ENCODE measurements around the gene ARHGAP6. TPM values are rescaled to one million over a fixed set of nuclear protein-coding genes. Genes with fewer than 3 reads are reported as not detected.

ARHGAP6 gene
- total RNA-seq, 4 donors from 2014 or later = 2.1 to 30.5 (median 4.9) TPM

- H3K36me3 ChIP-seq = no peaks in the 10 kb centered on the region
- H3K4me3 ChIP-seq = no peak overlapping the region
- H3K9me3 ChIP-seq = no peaks in the 10 kb centered on the region
- no peaks in the 10 kb centered on the region for H3K27me3 ChIP-seq
- H3K27ac ChIP-seq = no peak overlapping the region
- DNase-seq = no peak
- TF ChIP-seq, protein P1, sequence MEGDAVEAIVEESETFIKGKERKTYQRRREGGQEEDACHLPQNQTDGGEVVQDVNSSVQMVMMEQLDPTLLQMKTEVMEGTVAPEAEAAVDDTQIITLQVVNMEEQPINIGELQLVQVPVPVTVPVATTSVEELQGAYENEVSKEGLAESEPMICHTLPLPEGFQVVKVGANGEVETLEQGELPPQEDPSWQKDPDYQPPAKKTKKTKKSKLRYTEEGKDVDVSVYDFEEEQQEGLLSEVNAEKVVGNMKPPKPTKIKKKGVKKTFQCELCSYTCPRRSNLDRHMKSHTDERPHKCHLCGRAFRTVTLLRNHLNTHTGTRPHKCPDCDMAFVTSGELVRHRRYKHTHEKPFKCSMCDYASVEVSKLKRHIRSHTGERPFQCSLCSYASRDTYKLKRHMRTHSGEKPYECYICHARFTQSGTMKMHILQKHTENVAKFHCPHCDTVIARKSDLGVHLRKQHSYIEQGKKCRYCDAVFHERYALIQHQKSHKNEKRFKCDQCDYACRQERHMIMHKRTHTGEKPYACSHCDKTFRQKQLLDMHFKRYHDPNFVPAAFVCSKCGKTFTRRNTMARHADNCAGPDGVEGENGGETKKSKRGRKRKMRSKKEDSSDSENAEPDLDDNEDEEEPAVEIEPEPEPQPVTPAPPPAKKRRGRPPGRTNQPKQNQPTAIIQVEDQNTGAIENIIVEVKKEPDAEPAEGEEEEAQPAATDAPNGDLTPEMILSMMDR (IDR thresholded peaks at IDR 0.05) = no peak
- no peak for TF ChIP-seq POLR2A (IDR thresholded peaks at IDR 0.05)
- no peaks in the 10 kb centered on the region for H3K4me1 ChIP-seq
These were observed 289.6 kb downstream of the ARHGAP6 start for GRCh38 chrX:11376163-11376562.

DNA sequence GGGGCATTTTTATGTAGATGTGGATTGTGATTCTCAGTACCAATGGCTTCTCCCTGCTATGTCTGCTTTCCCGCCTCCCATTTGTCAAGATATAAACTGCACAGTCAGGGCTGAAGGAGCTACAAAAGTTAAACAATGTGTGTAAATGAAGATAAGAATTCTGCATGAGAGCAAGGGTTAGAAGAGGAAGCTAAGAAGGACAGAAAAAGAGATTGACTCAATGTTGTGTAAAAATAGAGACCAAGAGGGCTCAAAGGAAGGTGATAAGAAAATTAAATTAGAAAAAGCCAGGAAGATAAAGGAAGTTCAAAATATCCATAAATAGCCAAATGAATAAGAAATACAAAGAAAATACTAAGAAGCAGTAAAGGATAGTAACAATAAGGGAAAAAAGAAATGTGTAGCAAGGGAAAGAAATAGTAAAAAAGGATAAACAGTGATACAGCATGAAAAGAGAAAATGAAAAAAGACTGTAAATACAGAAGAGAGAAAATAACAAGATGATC is 290.1 kb downstream of the ARHGAP6 start:
- Histone ChIP-seq H3K36me3 (no peaks in the 10 kb centered on the region), H3K27me3 (no peaks in the 10 kb centered on the region), H3K9me3 (no peaks in the 10 kb centered on the region), H3K4me3 (no peak overlapping the region), H3K4me1 (no peaks in the 10 kb centered on the region), H3K27ac (no peak overlapping the region)
- DNase-seq = no peak
- no peak for TF ChIP-seq POLR2A (IDR thresholded peaks at IDR 0.05)
- TF ChIP-seq, protein P1 (IDR thresholded peaks at IDR 0.05) = no peak

DNA sequence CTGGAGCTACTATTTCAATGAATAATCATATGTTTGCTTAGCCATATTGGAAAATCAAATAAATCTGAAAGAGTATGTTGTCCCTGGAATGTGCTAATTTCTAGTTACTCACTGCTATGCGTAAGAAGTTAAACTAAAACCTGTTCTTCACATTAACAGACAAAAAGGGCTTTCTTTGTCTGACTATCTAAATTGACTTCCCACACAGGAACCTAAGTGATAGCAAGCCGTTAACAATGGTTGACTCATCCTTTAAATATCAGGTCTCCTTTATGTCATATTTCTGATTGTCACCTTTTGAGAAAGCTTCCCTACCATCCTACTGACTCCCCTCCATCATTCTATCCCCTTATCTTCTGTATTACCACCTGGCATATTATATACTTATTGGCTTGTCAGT is 291.1 kb downstream of the ARHGAP6 start:
- Histone ChIP-seq H3K9me3 (no peaks in the 10 kb centered on the region), H3K27me3 (no peaks in the 10 kb centered on the region), H3K27ac (no peak overlapping the region), H3K4me1 (no peaks in the 10 kb centered on the region), H3K36me3 (no peaks in the 10 kb centered on the region), H3K4me3 (no peak overlapping the region)
- TF ChIP-seq, protein P1 (IDR thresholded peaks at IDR 0.05) = no peak
- TF ChIP-seq POLR2A (IDR thresholded peaks at IDR 0.05) = no peak
- no peak for DNase-seq

DNA sequence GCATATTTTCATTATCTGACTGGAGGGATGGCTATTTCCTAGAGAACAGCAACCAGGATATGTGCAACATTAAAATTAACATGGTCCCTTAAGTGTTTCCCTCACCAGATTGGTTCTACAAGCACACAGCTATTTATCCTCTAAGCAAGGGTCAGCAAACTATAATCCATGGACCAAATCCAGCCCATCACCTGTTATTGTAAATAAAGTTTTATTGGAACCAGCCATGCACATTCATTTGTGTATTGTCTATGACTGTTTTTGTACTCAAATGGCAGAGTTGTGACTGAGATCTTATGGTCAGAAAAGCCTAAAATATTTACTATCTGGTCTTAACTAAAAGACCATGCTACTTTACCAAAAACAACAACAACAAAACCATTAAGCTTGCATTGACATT is 294.6 kb downstream of the ARHGAP6 start:
- no peak for DNase-seq
- H3K4me3 ChIP-seq = no peak overlapping the region
- no peak for TF ChIP-seq POLR2A (IDR thresholded peaks at IDR 0.05)
- TF ChIP-seq, protein P1 (IDR thresholded peaks at IDR 0.05) = no peak

GRCh38 chrX:11367609-11368430 is 297.9 kb downstream of the ARHGAP6 start:
- Histone ChIP-seq H3K27me3 (no peaks in the 10 kb centered on the region), H3K36me3 (no peaks in the 10 kb centered on the region), H3K27ac (peak overlapping the region in 1 of 4 donors; percentile 22), H3K9me3 (no peaks in the 10 kb centered on the region), H3K4me3 (no peak overlapping the region), H3K4me1 (no peaks in the 10 kb centered on the region)
- no peak for TF ChIP-seq POLR2A (IDR thresholded peaks at IDR 0.05)
- TF ChIP-seq, protein P1 (IDR thresholded peaks at IDR 0.05) = no peak
- DNase-seq = no peak

More for the DNA sequence above, 294.6 kb downstream of the ARHGAP6 start:
- H3K36me3 ChIP-seq = no peaks in the 10 kb centered on the region
- no peaks in the 10 kb centered on the region for H3K27me3 ChIP-seq
- H3K27ac ChIP-seq = no peak overlapping the region
- no peaks in the 10 kb centered on the region for H3K4me1 ChIP-seq
- no peaks in the 10 kb centered on the region for H3K9me3 ChIP-seq

Data from Peyer's patch (tissue), 4 donors.